Measurements from ENCODE around the gene FAM241A.

DNA sequence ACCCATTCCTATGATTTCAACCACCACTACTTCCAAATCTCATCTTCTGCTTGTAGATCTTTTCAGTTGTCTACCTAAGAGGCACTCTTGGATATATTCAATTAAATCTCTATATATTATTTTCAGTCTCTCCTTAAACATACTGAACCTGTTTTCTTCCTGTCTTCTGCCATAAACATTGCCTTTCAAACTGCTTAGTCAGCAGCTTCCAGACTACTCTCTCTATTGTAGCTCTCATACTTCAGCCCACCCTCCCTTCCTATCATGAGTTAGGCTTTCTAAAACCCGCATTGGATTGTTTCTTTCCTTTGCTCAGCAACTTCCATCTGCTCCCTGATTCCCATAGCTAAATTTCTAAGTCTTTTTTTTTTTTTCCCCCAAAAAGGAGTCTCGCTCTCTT is 90.8 kb downstream of the FAM241A start:
- TF ChIP-seq POLR2AphosphoS5 (IDR thresholded peaks at IDR 0.05; ENCODE audit: insufficient read depth, low read depth, low read length) (no peak), EZH2 (IDR thresholded peaks at IDR 0.05; ENCODE audit: borderline replicate concordance, low read depth, low read length, severe bottlenecking) (no peak), POLR2A (IDR thresholded peaks at IDR 0.05; ENCODE audit: low read depth, low read length) (no peak), JUN (IDR thresholded peaks at IDR 0.05; ENCODE audit: borderline replicate concordance, insufficient read depth, insufficient read length, low read depth) (no peak), GATA2 (IDR thresholded peaks at IDR 0.05; ENCODE audit: insufficient read depth, insufficient read length, low read depth, low read length) (no peak), MYC (IDR thresholded peaks at IDR 0.05; ENCODE audit: low read depth, low read length) (no peak), FOS (IDR thresholded peaks at IDR 0.05; ENCODE audit: borderline replicate concordance, insufficient read depth, low read length) (no peak)
- TF ChIP-seq, protein P1, sequence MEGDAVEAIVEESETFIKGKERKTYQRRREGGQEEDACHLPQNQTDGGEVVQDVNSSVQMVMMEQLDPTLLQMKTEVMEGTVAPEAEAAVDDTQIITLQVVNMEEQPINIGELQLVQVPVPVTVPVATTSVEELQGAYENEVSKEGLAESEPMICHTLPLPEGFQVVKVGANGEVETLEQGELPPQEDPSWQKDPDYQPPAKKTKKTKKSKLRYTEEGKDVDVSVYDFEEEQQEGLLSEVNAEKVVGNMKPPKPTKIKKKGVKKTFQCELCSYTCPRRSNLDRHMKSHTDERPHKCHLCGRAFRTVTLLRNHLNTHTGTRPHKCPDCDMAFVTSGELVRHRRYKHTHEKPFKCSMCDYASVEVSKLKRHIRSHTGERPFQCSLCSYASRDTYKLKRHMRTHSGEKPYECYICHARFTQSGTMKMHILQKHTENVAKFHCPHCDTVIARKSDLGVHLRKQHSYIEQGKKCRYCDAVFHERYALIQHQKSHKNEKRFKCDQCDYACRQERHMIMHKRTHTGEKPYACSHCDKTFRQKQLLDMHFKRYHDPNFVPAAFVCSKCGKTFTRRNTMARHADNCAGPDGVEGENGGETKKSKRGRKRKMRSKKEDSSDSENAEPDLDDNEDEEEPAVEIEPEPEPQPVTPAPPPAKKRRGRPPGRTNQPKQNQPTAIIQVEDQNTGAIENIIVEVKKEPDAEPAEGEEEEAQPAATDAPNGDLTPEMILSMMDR (IDR thresholded peaks at IDR 0.05; ENCODE audit: extremely low read depth in 1 of 2, insufficient read depth in 1 of 2, low read depth in 1 of 2, low read length in 2 of 2): no peak
- TF ChIP-seq, protein P2, sequence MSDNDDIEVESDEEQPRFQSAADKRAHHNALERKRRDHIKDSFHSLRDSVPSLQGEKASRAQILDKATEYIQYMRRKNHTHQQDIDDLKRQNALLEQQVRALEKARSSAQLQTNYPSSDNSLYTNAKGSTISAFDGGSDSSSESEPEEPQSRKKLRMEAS (IDR thresholded peaks at IDR 0.05; ENCODE audit: insufficient read depth, insufficient read length): no peak

Data from endothelial cell of umbilical vein (primary cell).